B cell (primary cell): ENCODE measurements around the gene KCNA3. TPM values are rescaled to one million over a fixed set of nuclear protein-coding genes. Genes with fewer than 3 reads are reported as not detected.
A peak's percentile ranks its signal among the peaks of the same experiment; 100 is the strongest.

Experiments used
- ATAC-seq: fragments of 200-7000 bp; cut with Tn5 transposase; one replicate; pipeline ENCODE4 v1.10.0; 2021; ENCODE audit warnings: low read depth, mild to moderate bottlenecking, moderate number of reproducible peaks, moderate library complexity
- CTCF ChIA-PET: fragments of 350-600 bp; sonication (Branson Sonifier 250); formaldehyde crosslinking; loops from one replicate; lab custom pipeline; 2021; ENCODE audit warnings: antibody characterized with exemption, inconsistent platforms; lab: Charles Lee
- POLR2A ChIA-PET: fragments of 350-600 bp; sonication (Branson Sonifier 250); formaldehyde crosslinking; loops from one replicate; lab custom pipeline; 2021; ENCODE audit warnings: antibody characterized with exemption; lab: Charles Lee
- DNase-seq: peaks from one replicate; pipeline ENCODE4 v3.0.0; 2013
- H2AFZ ChIP-seq: 2 replicates; pipeline ENCODE4 v1.6.1; 2012; ENCODE audit warnings: mild to moderate bottlenecking, low read depth, low read length; ENCODE audit not compliant: insufficient read depth, poor library complexity, severe bottlenecking
- H3K27ac ChIP-seq, 2 donors: 1 replicate in 1 of 2; 2 replicates in 1 of 2; pipeline ENCODE4 v1.5.1; 2012 to 2013; ENCODE audit warnings: low read length in 2 of 2, mild to moderate bottlenecking in 2 of 2, moderate library complexity in 1 of 2
- H3K27me3 ChIP-seq, 4 experiments: fragments of 200-600 bp in 1 of 4; sonication (generic) in 1 of 4; replicated peaks in 1 of 4; 1 replicate in 2 of 4; 2 replicates in 2 of 4; pipeline versions ENCODE4 v1.6.1 to v1.7.0; 2013 to 2016; ENCODE audit warnings: low read length in 3 of 4, mild to moderate bottlenecking in 2 of 4, mixed read lengths in 1 of 4, moderate library complexity in 1 of 4; ENCODE audit not compliant: insufficient read depth in 4 of 4, control insufficient read depth in 3 of 4; ENCODE audit errors: control extremely low read depth in 1 of 4
- H3K36me3 ChIP-seq, 2 experiments: replicated peaks in 1 of 2; 1 replicate in 1 of 2; 2 replicates in 1 of 2; pipeline versions ENCODE4 v1.6.1 to v1.7.1; 2013; ENCODE audit warnings: low read length in 1 of 2; ENCODE audit not compliant: insufficient read depth in 2 of 2, control insufficient read depth in 1 of 2; ENCODE audit errors: control extremely low read depth in 1 of 2, extremely low read depth in 1 of 2
- H3K4me1 ChIP-seq, 2 donors: fragments of 200-600 bp in 1 of 2; sonication (generic) in 1 of 2; 1 replicate in 1 of 2; 2 replicates in 1 of 2; pipeline versions ENCODE4 v1.5.1 to v1.6.1; 2013 to 2017; ENCODE audit warnings: low read length in 2 of 2; ENCODE audit not compliant: control insufficient read depth in 2 of 2, insufficient read depth in 2 of 2
- H3K4me2 ChIP-seq: replicated peaks from 2 replicates; pipeline ENCODE3; 2012; ENCODE audit warnings: mild to moderate bottlenecking, low read depth, low read length; ENCODE audit not compliant: poor library complexity, severe bottlenecking
- H3K4me3 ChIP-seq, 5 experiments: fragments of 200-600 bp in 1 of 5; sonication (generic) in 1 of 5; 1 replicate in 3 of 5; 2 replicates in 2 of 5; pipeline versions ENCODE4 v1.5.1 to v1.7.0; 2011 to 2016; ENCODE audit warnings: low read length in 4 of 5, mild to moderate bottlenecking in 4 of 5, low read depth in 2 of 5, control low read depth in 1 of 5, moderate library complexity in 1 of 5; ENCODE audit not compliant: insufficient read depth in 1 of 5; ENCODE audit errors: control extremely low read depth in 1 of 5, extremely low read depth in 1 of 5
- H3K79me2 ChIP-seq: fragments of 200-600 bp; sonication (generic); one replicate; pipeline ENCODE4 v1.6.0; 2016; ENCODE audit warnings: low read length; ENCODE audit not compliant: control insufficient read depth, insufficient read depth
- H3K9ac ChIP-seq: fragments of 200-600 bp; sonication (generic); 2 replicates; pipeline ENCODE4 v1.6.1; 2017; ENCODE audit warnings: mild to moderate bottlenecking, low read length, moderate library complexity
- H3K9me3 ChIP-seq, 3 donors: one replicate each; pipeline versions ENCODE4 v1.6.1 to v1.7.1; 2013; ENCODE audit warnings: low read length in 2 of 3; ENCODE audit not compliant: control insufficient read depth in 2 of 3, insufficient read depth in 1 of 3; ENCODE audit errors: control extremely low read depth in 1 of 3
- H4K20me1 ChIP-seq: 2 replicates; pipeline ENCODE4 v1.6.0; 2012; ENCODE audit warnings: mild to moderate bottlenecking, low read length; ENCODE audit not compliant: insufficient read depth, control insufficient read depth, poor library complexity, severe bottlenecking
- H3K27ac Mint-ChIP-seq: one replicate; pipeline ENCODE4 v1.8.0; 2021; ENCODE audit warnings: mixed read lengths
- H3K27me3 Mint-ChIP-seq: one replicate; pipeline ENCODE4 v1.8.0; 2021; ENCODE audit warnings: mixed read lengths
- H3K4me1 Mint-ChIP-seq: one replicate; pipeline ENCODE4 v1.8.0; 2021; ENCODE audit warnings: mixed read lengths
- H3K4me3 Mint-ChIP-seq: one replicate; pipeline ENCODE4 v1.8.0; 2021; ENCODE audit warnings: mixed read lengths
- H3K9me3 Mint-ChIP-seq: one replicate; pipeline ENCODE4 v1.8.0; 2022; ENCODE audit warnings: mixed read lengths; ENCODE audit not compliant: insufficient read depth
- CTCF ChIP-seq: fragments of 200-600 bp; IDR thresholded peaks from one replicate; pipeline ENCODE4 v1.8.0; 2022; ENCODE audit warnings: antibody characterized with exemption, mild to moderate bottlenecking
- EZH2 ChIP-seq: IDR thresholded peaks from 2 replicates; pipeline ENCODE4 v1.6.1; 2012; ENCODE audit warnings: borderline replicate concordance, low read depth, mild to moderate bottlenecking, moderate library complexity, low read length; ENCODE audit not compliant: insufficient read depth, poor library complexity, severe bottlenecking
- WGBS: methylation state at CpG from one replicate; pipeline ENCODE4 v1.1.5; 2013; ENCODE audit warnings: missing lambda C conversion rate; ENCODE audit not compliant: insufficient coverage; 5-methylcytosine and 5-hydroxymethylcytosine counted together
- intact Hi-C: fragments of 100-400 bp; cut with micrococcal nuclease; formaldehyde crosslinking; loops from one replicate; pipeline ENCODE4 v1.10.0; 2022
- polyA plus RNA-seq: library from polyadenylated mRNA; depleted of rRNA; stranded (reverse); fragments of >200 nt; gene quantifications from 2 replicates; pipeline ENCODE4 v1.2.3, GENCODE V29; 2012
- total RNA-seq, 2 donors: library from RNA; stranded (reverse); fragments of 120-200 nt in 1 of 2; gene quantifications; 1 replicate in 1 of 2; 2 replicates in 1 of 2; pipeline versions ENCODE4 v1.2.3 to v1.2.4, GENCODE V29; 2013 to 2022

The KCNA3 gene
- total and polyA plus RNA-seq, 2 donors (not counting 1 experiment from before 2014, with no cell fraction given) = 17.5 to 60.0 TPM

- H3K4me2 ChIP-seq = peak overlapping the region; percentile 94
- no peaks in the 10 kb centered on the region for H3K27me3 ChIP-seq
- intact Hi-C loops = loop anchor here (1.0 to 10.0 kb wide), 8 partner anchors 14 to 545 kb away; partner anchors contain the start of gene LRIF1
- peaks cover 0 to under 1% of the 10 kb centered on the region in 2 experiments for H3K36me3 ChIP-seq
- Mint-ChIP-seq H3K4me1 (peaks cover 63% of the 10 kb centered on the region), H3K4me3 (peak overlapping the region; percentile 84), H3K27ac (peak overlapping the region; percentile 81), H3K9me3 (no peaks in the 10 kb centered on the region), H3K27me3 (no peaks in the 10 kb centered on the region)
- peak overlapping the region; percentile 68 to 76 for H3K27ac ChIP-seq
- peak overlapping the region; percentile 50 to 75 (median 65) for H3K4me3 ChIP-seq
- POLR2A ChIA-PET = interaction anchor here (0.7 to 1.8 kb wide), 3 partner anchors 39 to 154 kb away, joined by 3 to 6 read pairs (median 5); no protein-coding TSS in a partner anchor
- peak overlapping the region; percentile 72 for H3K9ac ChIP-seq
- H3K4me1 ChIP-seq = peaks cover 38 to 52% of the 10 kb centered on the region in 2 donors
- DNase-seq (peak; percentile 76), ATAC-seq (peak; percentile 63)
- TF ChIP-seq EZH2 = no peak
- no peak for TF ChIP-seq CTCF
- H3K9me3 ChIP-seq = peaks cover 0 to 7% (median 0%) of the 10 kb centered on the region in 3 donors
- 0% methylated on average over 1 of the region's 4 CpGs for WGBS
- peaks cover 40% of the 10 kb centered on the region for H3K79me2 ChIP-seq
- CTCF ChIA-PET = interaction anchor here (1.0 to 3.7 kb wide), 7 partner anchors 14 to 157 kb away, joined by 3 to 29 read pairs (median 7); no protein-coding TSS in a partner anchor
- peaks cover 5% of the 10 kb centered on the region for H4K20me1 ChIP-seq
- peak overlapping the region; percentile 53 for H2AFZ ChIP-seq
Measured at GRCh38 chr1:110672753-110673108, 2.0 kb downstream of the KCNA3 start.
